Measurements from ENCODE around the gene ALOX15B. TPM values are rescaled to one million over a fixed set of nuclear protein-coding genes. Genes with fewer than 3 reads are reported as not detected.
A peak's percentile ranks its signal among the peaks of the same experiment; 100 is the strongest.

Gene ALOX15B
- total RNA-seq, 1 experiment from 2014 or later, result 0.30 TPM

DNA sequence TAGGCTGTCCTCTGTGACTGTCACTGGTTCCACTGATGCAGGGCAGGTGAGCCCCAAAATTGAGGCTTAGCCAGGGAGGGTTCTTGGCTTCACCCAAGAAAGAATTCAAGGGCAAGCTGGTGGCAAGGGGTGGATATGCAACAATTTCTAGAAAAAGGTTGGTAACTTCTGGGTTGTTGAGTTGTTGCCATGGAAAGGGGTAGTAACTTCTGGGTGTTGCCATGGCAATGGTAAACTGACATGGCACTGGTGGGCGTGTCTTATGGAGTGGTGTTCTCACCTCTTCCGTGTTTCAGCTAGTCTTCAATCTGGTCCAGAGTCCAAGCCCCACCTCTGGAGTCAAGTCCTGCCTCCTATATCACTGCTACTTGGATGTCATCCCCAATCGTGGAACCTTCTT lies 45.9 kb upstream of the ALOX15B start:
- RAD21 ChIA-PET (ENCODE audit: low non-redundant PET in 1 of 2, low total read pairs in 2 of 2, uncharacterized antibody in 2 of 2, unreplicated experiment in 2 of 2), result no interaction called here
- TF ChIP-seq EZH2phosphoT487 (IDR thresholded peaks at IDR 0.05; ENCODE audit: borderline replicate concordance) (no peak), POLR2A (IDR thresholded peaks at IDR 0.05; ENCODE audit: borderline replicate concordance, extremely low read depth, insufficient read depth, insufficient read length) (no peak), FOSL1 (IDR thresholded peaks at IDR 0.05; ENCODE audit: low read depth) (no peak)
- TF ChIP-seq, protein P1, sequence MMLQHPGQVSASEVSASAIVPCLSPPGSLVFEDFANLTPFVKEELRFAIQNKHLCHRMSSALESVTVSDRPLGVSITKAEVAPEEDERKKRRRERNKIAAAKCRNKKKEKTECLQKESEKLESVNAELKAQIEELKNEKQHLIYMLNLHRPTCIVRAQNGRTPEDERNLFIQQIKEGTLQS (IDR thresholded peaks at IDR 0.05), result no peak
- DNase-seq (ENCODE audit: low read depth, low spot score), result no peak
- Histone ChIP-seq H3K27ac (ENCODE audit: low read depth, low read length) (no peak overlapping the region), H4K20me1 (ENCODE audit: insufficient read depth) (no peaks in the 10 kb centered on the region), H2AFZ (ENCODE audit: low read depth, low read length, poor library complexity, severe bottlenecking) (no peak overlapping the region), H3K4me1 (ENCODE audit: control insufficient read depth in 1 of 2, insufficient read depth in 2 of 2, low read length in 2 of 2) (peaks cover 17 to 40% of the 10 kb centered on the region in 2 experiments), H3K4me2 (ENCODE audit: low read length) (peak overlapping the region; percentile 44), H3K79me2 (ENCODE audit: insufficient read depth, low read length) (no peaks in the 10 kb centered on the region), H3K9ac (ENCODE audit: low read length) (no peak overlapping the region), H3K9me3 (ENCODE audit: control insufficient read depth in 1 of 2, insufficient read depth in 1 of 2, low read depth in 1 of 2, low read length in 2 of 2) (no peaks in the 10 kb centered on the region), H3K27me3 (ENCODE audit: insufficient read depth, low read length) (no peaks in the 10 kb centered on the region), H3K4me3 (replicated peaks in 1 of 2; ENCODE audit: low read depth in 1 of 2, low read length in 2 of 2) (no peak overlapping the region), H3K36me3 (ENCODE audit: control insufficient read depth in 1 of 2, insufficient read depth in 2 of 2, low read length in 2 of 2) (no peaks in the 10 kb centered on the region), H3K9me2 (ENCODE audit: insufficient read depth) (no peaks in the 10 kb centered on the region)
- BruUV-seq (replicated peaks), result no TSS peak
- ATAC-seq, result no peak
- POLR2A ChIA-PET, result no interaction called here
- intact Hi-C loops (cut with micrococcal nuclease), result loop anchor here (5.0 kb wide), 2 partner anchors 49 to 251 kb away; no protein-coding TSS in a partner anchor
- CTCF ChIA-PET, result interaction anchor here (0.9 kb wide), 1 partner anchor 80 kb away, joined by 3 read pairs; no protein-coding TSS in a partner anchor

DNA sequence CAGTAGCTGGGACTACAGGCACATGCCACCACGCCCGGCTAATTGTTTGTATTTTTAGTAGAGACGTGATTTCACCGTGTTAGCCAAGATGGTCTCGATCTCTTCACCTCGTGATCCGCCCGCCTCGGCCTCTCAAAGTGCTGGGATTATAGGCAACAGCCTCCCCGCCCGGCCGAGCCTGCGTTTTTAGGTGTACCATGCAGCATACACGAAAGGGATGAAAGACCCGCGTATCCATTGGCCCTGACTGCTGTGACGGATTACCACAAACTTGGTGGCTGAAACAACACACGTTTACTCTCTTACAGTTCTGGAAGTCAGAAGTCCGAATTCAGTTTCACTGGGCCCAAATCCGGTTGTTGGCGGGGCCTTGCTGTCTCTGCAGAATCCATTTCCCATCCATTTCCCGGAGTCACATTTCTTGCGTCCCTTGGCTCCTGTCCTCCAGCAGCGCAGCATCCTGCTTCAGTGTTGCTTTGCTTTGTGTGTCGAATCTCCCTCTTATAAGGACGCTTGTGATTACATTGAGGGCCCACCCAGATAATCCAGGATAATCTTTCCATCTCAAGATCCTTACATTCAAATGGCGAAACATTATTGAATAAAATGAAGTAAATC lies 44.8 kb upstream of the ALOX15B start:
- CTCF ChIA-PET, result no interaction called here
- intact Hi-C loops (cut with micrococcal nuclease), result loop anchor here (5.0 kb wide), 2 partner anchors 48 to 252 kb away; no protein-coding TSS in a partner anchor

More for the DNA sequence above, 44.8 kb upstream of the ALOX15B start:
- H3K36me3 ChIP-seq (ENCODE audit: control insufficient read depth in 1 of 2, insufficient read depth in 2 of 2, low read length in 2 of 2), result no peaks in the 10 kb centered on the region
- no peak overlapping the region for H2AFZ ChIP-seq (ENCODE audit: low read depth, low read length, poor library complexity, severe bottlenecking)
- H4K20me1 ChIP-seq (ENCODE audit: insufficient read depth), result no peaks in the 10 kb centered on the region
- H3K27me3 ChIP-seq (ENCODE audit: insufficient read depth, low read length), result no peaks in the 10 kb centered on the region
- ChIA-PET POLR2A (no interaction called here), RAD21 (ENCODE audit: low non-redundant PET in 1 of 2, low total read pairs in 2 of 2, uncharacterized antibody in 2 of 2, unreplicated experiment in 2 of 2) (no interaction called here)
- H3K4me3 ChIP-seq (replicated peaks in 1 of 2; ENCODE audit: low read depth in 1 of 2, low read length in 2 of 2), result no peak overlapping the region
- DNase-seq (ENCODE audit: low read depth, low spot score) (no peak), ATAC-seq (no peak)
- H3K4me2 ChIP-seq (ENCODE audit: low read length), result no peak overlapping the region
- H3K9me3 ChIP-seq (ENCODE audit: control insufficient read depth in 1 of 2, insufficient read depth in 1 of 2, low read depth in 1 of 2, low read length in 2 of 2), result no peaks in the 10 kb centered on the region
- no peaks in the 10 kb centered on the region for H3K9me2 ChIP-seq (ENCODE audit: insufficient read depth)
- H3K4me1 ChIP-seq (ENCODE audit: control insufficient read depth in 1 of 2, insufficient read depth in 2 of 2, low read length in 2 of 2), result peaks cover 17 to 36% of the 10 kb centered on the region in 2 experiments
- TF ChIP-seq TCF7L2 (IDR thresholded peaks at IDR 0.05; ENCODE audit: borderline replicate concordance, extremely low read depth, insufficient read depth, insufficient read length) (no peak), POLR2AphosphoS5 (IDR thresholded peaks at IDR 0.05; ENCODE audit: low read depth, low read length) (no peak), ELF1 (IDR thresholded peaks at IDR 0.05; ENCODE audit: borderline replicate concordance, low read depth) (no peak), CBX3 (IDR thresholded peaks at IDR 0.05; ENCODE audit: low read depth) (no peak), EGR1 (IDR thresholded peaks at IDR 0.05; ENCODE audit: low read depth) (no peak), SRF (IDR thresholded peaks at IDR 0.05; ENCODE audit: low read depth) (no peak), FOSL1 (IDR thresholded peaks at IDR 0.05; ENCODE audit: low read depth) (no peak), RAD21 (IDR thresholded peaks at IDR 0.05; ENCODE audit: low read depth) (no peak), ZNF274 (IDR thresholded peaks at IDR 0.05; ENCODE audit: low read depth, low read length) (no peak), CEBPB (IDR thresholded peaks at IDR 0.05; ENCODE audit: low read depth) (no peak), POLR2A (IDR thresholded peaks at IDR 0.05; ENCODE audit: borderline replicate concordance, extremely low read depth, insufficient read depth, insufficient read length) (no peak), SIN3A (IDR thresholded peaks at IDR 0.05; ENCODE audit: low read depth) (no peak), JUND (IDR thresholded peaks at IDR 0.05) (no peak), EZH2phosphoT487 (IDR thresholded peaks at IDR 0.05; ENCODE audit: borderline replicate concordance) (no peak), YY1 (IDR thresholded peaks at IDR 0.05; ENCODE audit: extremely low read depth, insufficient replicate concordance, low read depth, low read length) (no peak)
- TF ChIP-seq, protein P2, sequence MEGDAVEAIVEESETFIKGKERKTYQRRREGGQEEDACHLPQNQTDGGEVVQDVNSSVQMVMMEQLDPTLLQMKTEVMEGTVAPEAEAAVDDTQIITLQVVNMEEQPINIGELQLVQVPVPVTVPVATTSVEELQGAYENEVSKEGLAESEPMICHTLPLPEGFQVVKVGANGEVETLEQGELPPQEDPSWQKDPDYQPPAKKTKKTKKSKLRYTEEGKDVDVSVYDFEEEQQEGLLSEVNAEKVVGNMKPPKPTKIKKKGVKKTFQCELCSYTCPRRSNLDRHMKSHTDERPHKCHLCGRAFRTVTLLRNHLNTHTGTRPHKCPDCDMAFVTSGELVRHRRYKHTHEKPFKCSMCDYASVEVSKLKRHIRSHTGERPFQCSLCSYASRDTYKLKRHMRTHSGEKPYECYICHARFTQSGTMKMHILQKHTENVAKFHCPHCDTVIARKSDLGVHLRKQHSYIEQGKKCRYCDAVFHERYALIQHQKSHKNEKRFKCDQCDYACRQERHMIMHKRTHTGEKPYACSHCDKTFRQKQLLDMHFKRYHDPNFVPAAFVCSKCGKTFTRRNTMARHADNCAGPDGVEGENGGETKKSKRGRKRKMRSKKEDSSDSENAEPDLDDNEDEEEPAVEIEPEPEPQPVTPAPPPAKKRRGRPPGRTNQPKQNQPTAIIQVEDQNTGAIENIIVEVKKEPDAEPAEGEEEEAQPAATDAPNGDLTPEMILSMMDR (IDR thresholded peaks at IDR 0.05 in 2 of 3, conservative IDR thresholded peaks at IDR 0.05 in 1 of 3; ENCODE audit: borderline replicate concordance in 1 of 3, insufficient read depth in 1 of 3, low read depth in 2 of 3, low read length in 2 of 3), result no peak
- TF ChIP-seq, protein P3, sequence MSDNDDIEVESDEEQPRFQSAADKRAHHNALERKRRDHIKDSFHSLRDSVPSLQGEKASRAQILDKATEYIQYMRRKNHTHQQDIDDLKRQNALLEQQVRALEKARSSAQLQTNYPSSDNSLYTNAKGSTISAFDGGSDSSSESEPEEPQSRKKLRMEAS (IDR thresholded peaks at IDR 0.05), result no peak
- H3K27ac ChIP-seq (ENCODE audit: low read depth, low read length), result no peak overlapping the region
- no peaks in the 10 kb centered on the region for H3K79me2 ChIP-seq (ENCODE audit: insufficient read depth, low read length)
- BruUV-seq (replicated peaks), result no TSS peak
- no peak overlapping the region for H3K9ac ChIP-seq (ENCODE audit: low read length)

Data from HCT116 (cell line).